Stimulated activated CD8-positive, alpha-beta memory T cell treated with anti-CD3 and anti-CD28 coated beads, Interleukin-2, amount 100 ng/mL, for 1 hour (primary cell): ENCODE results near the gene HSPA12B.

Experiments
- DNase-seq, 2 donors: peaks; one replicate each; pipeline ENCODE4 v3.0.0-alpha.2; 2020; ENCODE audit warnings: low read depth in 2 of 2

The HSPA12B gene

GRCh38 chr20:3705491-3705969, 27.0 kb upstream of the HSPA12B start:
- no peak for DNase-seq

GRCh38 chr20:3705970-3706739, 26.3 kb upstream of the HSPA12B start:
- DNase-seq, result no peak

- no peak for DNase-seq
These were observed 25.5 kb upstream of the HSPA12B start for GRCh38 chr20:3706774-3707507.

GRCh38 chr20:3707508-3707899, 25.0 kb upstream of the HSPA12B start:
- DNase-seq, result no peak

GRCh38 chr20:3710011-3710466, 22.4 kb upstream of the HSPA12B start:
- no peak for DNase-seq

GRCh38 chr20:3710703-3711483, 21.6 kb upstream of the HSPA12B start:
- peak; percentile 47 to 55 for DNase-seq

GRCh38 chr20:3711484-3711941, 21.0 kb upstream of the HSPA12B start:
- DNase-seq, result no peak

- DNase-seq, result no peak
These were observed 20.1 kb upstream of the HSPA12B start, which contains the start of gene SIGLEC1 for GRCh38 chr20:3712279-3712873. TSS of gene SIGLEC1 (minus strand) at chr20:3712600. CDS start at chr20:3707128, 5,472 bp downstream.

GRCh38 chr20:3714092-3714491, 18.4 kb upstream of the HSPA12B start:
- DNase-seq, result no peak

GRCh38 chr20:3716195-3716834, 16.2 kb upstream of the HSPA12B start:
- no peak for DNase-seq

- no peak for DNase-seq
These were observed 13.4 kb upstream of the HSPA12B start for GRCh38 chr20:3719046-3719445.

- no peak for DNase-seq
These were observed 12.4 kb upstream of the HSPA12B start for GRCh38 chr20:3720068-3720467.

- no peak for DNase-seq
These were observed 11.9 kb upstream of the HSPA12B start for GRCh38 chr20:3720626-3721025.

- DNase-seq, result no peak
These were observed 10.6 kb upstream of the HSPA12B start for GRCh38 chr20:3721912-3722311.

GRCh38 chr20:3723284-3723683, 9.2 kb upstream of the HSPA12B start:
- no peak for DNase-seq

- DNase-seq, result no peak
These were observed 8.1 kb upstream of the HSPA12B start for GRCh38 chr20:3724356-3724755.

GRCh38 chr20:3727401-3728021, 5.0 kb upstream of the HSPA12B start:
- DNase-seq, result no peak

- DNase-seq, result no peak
These were observed 4.1 kb upstream of the HSPA12B start for GRCh38 chr20:3728354-3728753.

GRCh38 chr20:3728876-3729275, 3.6 kb upstream of the HSPA12B start:
- DNase-seq, result no peak

GRCh38 chr20:3729378-3729777, 3.1 kb upstream of the HSPA12B start:
- DNase-seq, result no peak
